Glomerular visceral epithelial cell (primary cell): ENCODE measurements around the gene EXOC5.

Source experiments
- DNase-seq: peaks from one replicate; pipeline ENCODE4 v3.0.0-alpha.2; 2016; ENCODE audit errors: extremely low spot score

The EXOC5 gene

GRCh38 chr14:57161583-57162234 is 107.0 kb downstream of the EXOC5 start:
- no peak for DNase-seq

- DNase-seq = no peak
These were observed 108.4 kb downstream of the EXOC5 start for GRCh38 chr14:57160333-57160732.

GRCh38 chr14:57153286-57153685 is 115.4 kb downstream of the EXOC5 start:
- DNase-seq = no peak
